Fibroblast of skin of left biceps (primary cell): ENCODE data around the gene ZNF771.

ENCODE experiments used
- DNase-seq, 2 experiments: peaks; one replicate each; pipeline ENCODE4 v3.0.0-alpha.2; 2013; ENCODE audit warnings: low read depth in 2 of 2

The ZNF771 gene

GRCh38 chr16:30464078-30464477 lies 56.7 kb downstream of the ZNF771 start:
- no peak for DNase-seq
